HG03575 (cell line): Measurements from ENCODE around the gene MTERF4.

Experiments
- ATAC-seq: cut with Tn5 transposase; IDR thresholded peaks from one replicate; pipeline ENCODE4 v1.9.1; 2021; ENCODE audit not compliant: unreplicated experiment, insufficient number of reproducible peaks, low FRiP score; ENCODE audit errors: extremely low read depth

The MTERF4 gene

GRCh38 chr2:241063587-241063986 lies 38.5 kb downstream of the MTERF4 start:
- ATAC-seq, result no peak

GRCh38 chr2:241063093-241063551 lies 39.0 kb downstream of the MTERF4 start:
- no peak for ATAC-seq

GRCh38 chr2:241062389-241063092 lies 39.5 kb downstream of the MTERF4 start:
- ATAC-seq, result no peak

GRCh38 chr2:241061275-241061674 lies 40.8 kb downstream of the MTERF4 start:
- ATAC-seq, result no peak

- no peak for ATAC-seq
Measured at GRCh38 chr2:241053576-241054251, 48.4 kb downstream of the MTERF4 start.

GRCh38 chr2:241052677-241053360 lies 49.3 kb downstream of the MTERF4 start:
- ATAC-seq, result no peak

GRCh38 chr2:241051578-241052487 lies 50.3 kb downstream of the MTERF4 start:
- ATAC-seq, result no peak

GRCh38 chr2:241050624-241051577 lies 51.2 kb downstream of the MTERF4 start:
- ATAC-seq, result no peak

GRCh38 chr2:241049739-241050623 lies 52.1 kb downstream of the MTERF4 start:
- ATAC-seq, result no peak

GRCh38 chr2:241048949-241049343 lies 53.1 kb downstream of the MTERF4 start:
- no peak for ATAC-seq

- ATAC-seq, result no peak
Measured at GRCh38 chr2:241048149-241048948, 53.7 kb downstream of the MTERF4 start.

- no peak for ATAC-seq
Measured at GRCh38 chr2:241047253-241048010, 54.7 kb downstream of the MTERF4 start.
